SJCRH30 (cell line): ENCODE results near the gene ZBTB38. TPM values are rescaled to one million over a fixed set of nuclear protein-coding genes. Genes with fewer than 3 reads are reported as not detected.

Experiments
- DNase-seq, 2 experiments: peaks; one replicate each; pipeline ENCODE4 v3.0.0-alpha.2; 2015 to 2020
- H3K27ac ChIP-seq: fragments of 250-450 bp; sonication (Bioruptor Pico); 2 replicates; pipeline ENCODE4 v1.5.1; 2020; ENCODE audit warnings: mild to moderate bottlenecking, moderate library complexity
- H3K27me3 ChIP-seq: fragments of 250-450 bp; sonication (Bioruptor Pico); 2 replicates; pipeline ENCODE4 v1.5.1; 2020; ENCODE audit warnings: mild to moderate bottlenecking, moderate library complexity
- H3K36me3 ChIP-seq: fragments of 250-450 bp; sonication (Bioruptor Pico); 2 replicates; pipeline ENCODE4 v1.5.1; 2020; ENCODE audit warnings: mild to moderate bottlenecking, moderate library complexity
- H3K4me1 ChIP-seq: fragments of 250-450 bp; sonication (Bioruptor Pico); 2 replicates; pipeline ENCODE4 v1.5.1; 2020; ENCODE audit warnings: mild to moderate bottlenecking, moderate library complexity
- H3K4me3 ChIP-seq: fragments of 250-450 bp; sonication (Bioruptor Pico); 2 replicates; pipeline ENCODE4 v1.5.1; 2020; ENCODE audit warnings: mild to moderate bottlenecking, moderate library complexity
- H3K9me3 ChIP-seq: fragments of 250-450 bp; sonication (Bioruptor Pico); replicated peaks from 2 replicates; pipeline ENCODE4 v1.5.1; 2020; ENCODE audit warnings: mild to moderate bottlenecking, moderate library complexity
- total RNA-seq: library from RNA; depleted of rRNA; stranded (reverse); fragments of >200 nt; shearing (Covaris generic); gene quantifications from 2 replicates; pipeline ENCODE4 v1.2.3, GENCODE V29; 2014

ZBTB38 gene
- total RNA-seq, 1 experiment from 2014 or later: 36.1 TPM

- Histone ChIP-seq H3K4me3 (no peak overlapping the region), H3K27ac (no peak overlapping the region), H3K4me1 (peaks cover 7% of the 10 kb centered on the region; the same call in 1 of the 2 replicates), H3K36me3 (peaks cover 35% of the 10 kb centered on the region), H3K27me3 (no peaks in the 10 kb centered on the region), H3K9me3 (no peaks in the 10 kb centered on the region)
- DNase-seq: no peak
Measured at GRCh38 chr3:141392416-141392815, 24.1 kb downstream of the ZBTB38 start.

DNA sequence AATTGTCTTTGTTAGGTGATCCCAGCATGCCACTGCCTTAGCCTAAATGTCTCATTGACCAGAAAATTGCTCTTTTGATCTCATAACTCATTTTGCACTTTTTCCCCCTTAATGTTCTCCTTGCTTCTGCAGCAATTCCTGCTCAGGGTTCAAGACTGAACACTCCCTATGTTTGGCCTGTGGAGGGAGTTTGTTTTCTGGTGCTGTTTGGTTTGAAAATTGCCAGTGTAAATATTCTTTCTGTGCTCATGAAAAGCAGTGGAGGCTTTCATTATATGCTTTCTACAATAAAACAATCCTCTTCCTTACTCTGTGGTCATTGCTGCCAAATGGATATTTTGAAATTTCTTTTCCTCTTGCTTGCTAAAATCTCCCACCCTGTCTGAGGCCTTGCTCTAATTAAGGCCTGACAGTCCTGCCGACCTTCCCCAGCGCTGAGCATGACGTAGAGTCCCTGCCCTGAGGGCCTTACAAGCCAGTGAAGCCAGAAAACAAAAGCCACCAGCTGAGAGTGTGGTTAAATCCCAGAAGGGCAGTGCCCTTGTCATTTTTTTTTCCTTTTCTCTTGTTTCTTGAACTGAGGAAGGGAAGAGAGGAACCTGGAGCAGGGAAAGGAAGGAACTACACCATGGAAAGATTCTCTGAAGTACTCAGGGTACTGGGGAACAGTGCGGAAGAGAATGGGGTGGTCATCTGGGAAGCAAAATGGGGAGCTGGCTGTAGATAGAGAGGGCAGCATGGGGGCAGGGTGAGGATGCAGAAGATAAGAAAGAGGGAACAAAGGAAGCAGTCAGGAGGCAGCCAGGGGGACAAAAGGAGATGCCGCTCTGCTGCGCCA lies 24.8 kb downstream of the ZBTB38 start:
- Histone ChIP-seq H3K36me3 (peaks cover 35% of the 10 kb centered on the region), H3K27ac (no peak overlapping the region), H3K27me3 (no peaks in the 10 kb centered on the region), H3K4me3 (no peak overlapping the region), H3K4me1 (peaks cover 7% of the 10 kb centered on the region; the same call in 1 of the 2 replicates), H3K9me3 (no peaks in the 10 kb centered on the region)
- peak; percentile 32 to 64 for DNase-seq

DNA sequence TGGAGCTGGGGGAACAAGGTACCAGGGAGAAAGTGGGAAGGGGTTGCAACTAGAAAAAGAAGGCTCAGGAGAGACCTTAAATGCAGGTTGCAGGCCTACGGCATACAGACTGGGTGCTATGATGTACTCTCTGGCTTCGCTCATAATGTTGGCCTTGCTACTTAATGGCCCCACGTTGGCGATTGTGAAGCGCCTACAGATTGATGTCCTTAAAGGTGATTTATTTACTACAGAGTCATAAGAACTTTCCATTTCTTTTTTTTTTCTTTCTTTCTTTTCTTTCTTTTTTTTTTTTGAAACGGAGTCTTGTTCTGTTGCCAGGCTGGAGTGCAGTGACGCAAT lies 25.4 kb downstream of the ZBTB38 start:
- Histone ChIP-seq H3K4me3 (no peak overlapping the region), H3K4me1 (peaks cover 7% of the 10 kb centered on the region; the same call in 1 of the 2 replicates), H3K27me3 (no peaks in the 10 kb centered on the region), H3K36me3 (peaks cover 35% of the 10 kb centered on the region), H3K9me3 (no peaks in the 10 kb centered on the region), H3K27ac (no peak overlapping the region)
- no peak for DNase-seq

DNA sequence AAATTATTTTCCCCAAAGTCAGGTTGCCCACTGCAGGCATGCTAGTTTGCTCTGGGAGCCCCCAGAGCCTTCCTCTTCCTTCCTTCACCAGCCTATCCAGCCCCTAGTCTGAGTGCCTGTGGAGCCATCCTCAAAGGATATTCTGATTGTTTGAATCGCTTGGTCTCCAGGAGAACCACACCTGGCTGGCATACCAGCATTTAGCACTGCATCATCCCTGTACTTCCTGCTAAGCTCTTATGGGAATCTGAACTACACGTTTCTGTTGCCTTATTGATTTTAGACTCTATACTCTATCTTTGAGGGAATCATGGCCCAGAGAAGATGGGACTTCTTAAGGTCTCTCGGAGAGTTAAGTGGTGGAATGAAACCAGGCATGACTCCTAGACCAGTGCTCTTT lies 26.3 kb downstream of the ZBTB38 start:
- Histone ChIP-seq H3K27me3 (no peaks in the 10 kb centered on the region), H3K36me3 (peaks cover 35% of the 10 kb centered on the region), H3K4me3 (no peak overlapping the region), H3K27ac (no peak overlapping the region), H3K4me1 (peaks cover 7% of the 10 kb centered on the region; the same call in 1 of the 2 replicates), H3K9me3 (no peaks in the 10 kb centered on the region)
- no peak for DNase-seq

DNA sequence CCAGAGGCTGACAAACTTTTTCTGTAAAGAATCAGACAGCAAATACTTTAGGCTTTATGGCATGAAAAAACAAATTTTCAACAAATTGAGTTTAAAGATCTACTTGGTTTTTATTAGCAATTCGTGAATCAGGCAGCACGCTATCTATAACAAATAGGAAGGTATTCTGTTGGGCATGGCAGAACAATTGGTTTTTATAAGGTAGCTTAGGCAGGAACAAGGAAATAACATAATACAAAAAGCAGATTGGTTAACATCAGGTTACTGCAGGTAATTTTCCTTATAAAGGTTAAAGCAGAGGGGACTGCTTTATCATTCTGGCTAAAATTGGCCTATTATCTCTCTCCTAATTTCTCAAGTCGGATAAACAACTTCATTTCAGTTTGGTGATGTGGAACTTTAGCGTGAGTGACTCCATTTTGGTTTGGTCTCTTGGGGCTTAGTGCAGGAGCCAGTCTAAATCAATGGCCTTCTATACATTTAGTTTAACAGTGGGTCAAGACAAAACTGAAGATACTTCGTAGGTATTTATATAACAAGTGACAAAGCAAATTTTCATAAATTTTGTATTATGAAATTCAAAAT lies 26.8 kb downstream of the ZBTB38 start:
- Histone ChIP-seq H3K9me3 (no peaks in the 10 kb centered on the region), H3K36me3 (peaks cover 35% of the 10 kb centered on the region), H3K4me3 (no peak overlapping the region), H3K27ac (no peak overlapping the region), H3K27me3 (no peaks in the 10 kb centered on the region), H3K4me1 (peaks cover 7% of the 10 kb centered on the region; the same call in 1 of the 2 replicates)
- DNase-seq: no peak

DNA sequence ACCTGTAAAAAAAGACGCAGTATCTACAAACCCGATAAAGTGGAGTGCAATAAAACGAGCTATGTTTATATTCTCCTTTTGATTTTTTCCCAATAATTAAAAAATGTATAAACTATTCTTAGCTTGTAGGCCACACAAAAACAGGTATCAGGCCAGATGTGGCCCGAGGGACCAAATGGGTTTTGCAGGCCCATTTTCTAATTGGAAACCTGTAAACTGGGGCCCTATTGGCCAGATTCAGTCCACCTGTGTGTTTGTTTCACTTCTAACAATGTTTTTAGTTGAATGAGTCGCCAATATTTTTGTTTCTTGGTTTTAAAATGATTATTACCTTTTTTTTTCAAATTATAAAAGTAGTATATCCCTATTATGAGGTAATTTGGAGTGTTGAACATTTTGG lies 29.7 kb downstream of the ZBTB38 start:
- no peak for DNase-seq

DNA sequence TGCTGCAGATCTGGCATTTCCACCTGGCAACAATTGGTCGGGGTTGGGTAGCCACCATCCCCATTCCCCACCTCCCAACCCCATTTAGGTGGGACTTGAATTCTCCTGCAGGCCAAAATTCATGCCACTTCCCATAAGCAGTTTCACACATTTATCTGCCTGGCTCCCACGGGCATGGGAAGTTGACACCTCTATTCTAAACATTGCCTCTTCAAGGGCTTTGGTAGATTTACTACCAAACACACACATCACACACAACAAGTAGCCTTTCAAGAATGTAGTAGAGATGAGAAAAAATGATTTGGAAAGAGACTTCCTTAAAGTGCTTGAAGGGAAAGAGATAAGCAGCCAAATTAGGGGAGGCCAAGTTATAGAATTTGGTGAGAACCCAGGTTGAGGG lies 30.9 kb downstream of the ZBTB38 start:
- Histone ChIP-seq H3K27ac (no peak overlapping the region), H3K4me1 (no peaks in the 10 kb centered on the region), H3K4me3 (no peak overlapping the region), H3K9me3 (no peaks in the 10 kb centered on the region), H3K27me3 (no peaks in the 10 kb centered on the region), H3K36me3 (peaks cover 33% of the 10 kb centered on the region)
- peak in 1 of 2 experiments; percentile 21 for DNase-seq

More for the DNA sequence above, 29.7 kb downstream of the ZBTB38 start:
- H3K36me3 ChIP-seq: peaks cover 29% of the 10 kb centered on the region
- H3K4me1 ChIP-seq: peaks cover 4% of the 10 kb centered on the region; the same call in 1 of the 2 replicates
- no peaks in the 10 kb centered on the region for H3K9me3 ChIP-seq
- H3K4me3 ChIP-seq: no peak overlapping the region
- no peaks in the 10 kb centered on the region for H3K27me3 ChIP-seq
- H3K27ac ChIP-seq: no peak overlapping the region

DNA sequence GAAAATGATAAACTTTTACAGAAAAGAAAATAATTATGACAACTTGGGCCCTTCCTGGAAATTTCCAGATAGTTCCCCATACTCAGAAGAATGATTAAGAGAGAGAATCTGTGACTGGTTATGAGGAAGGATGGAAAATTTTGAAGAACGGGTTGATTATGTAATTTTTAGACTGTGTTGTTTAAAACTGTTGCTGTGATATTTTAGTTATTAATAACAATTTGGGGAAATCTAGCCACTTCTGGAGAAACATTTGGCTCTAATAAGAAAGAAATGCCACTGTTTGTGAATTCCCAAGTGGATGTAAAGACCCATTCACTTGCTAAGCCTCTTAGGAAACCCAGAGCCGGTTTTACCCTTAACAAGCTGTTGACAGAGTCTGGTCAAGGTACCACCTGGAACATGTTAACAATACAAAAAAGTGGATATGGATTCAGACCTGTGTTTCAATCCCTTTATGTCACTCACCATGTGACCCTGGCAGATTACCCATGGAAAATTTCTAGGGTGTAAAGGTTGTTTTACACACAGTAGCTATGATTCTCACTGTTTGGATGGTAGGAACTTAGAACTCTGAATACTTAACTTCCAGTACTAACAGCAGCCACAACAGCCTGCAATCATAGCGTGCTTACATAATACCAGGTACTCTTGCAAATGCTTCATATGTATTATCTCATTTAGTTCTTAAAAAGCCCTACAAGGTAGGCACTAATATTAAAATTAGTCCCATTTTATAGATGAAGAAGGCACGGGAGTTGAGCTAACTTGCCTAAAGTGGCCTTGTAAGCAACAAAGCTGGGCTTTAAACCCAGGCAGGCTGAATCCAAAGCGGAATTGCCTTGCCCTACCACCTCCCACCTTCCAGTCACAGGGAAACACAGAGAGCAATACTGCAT lies 32.0 kb downstream of the ZBTB38 start:
- Histone ChIP-seq H3K4me1 (no peaks in the 10 kb centered on the region), H3K27me3 (no peaks in the 10 kb centered on the region), H3K4me3 (no peak overlapping the region), H3K36me3 (peaks cover 31% of the 10 kb centered on the region), H3K9me3 (no peaks in the 10 kb centered on the region), H3K27ac (no peak overlapping the region)
- no peak for DNase-seq

- Histone ChIP-seq H3K9me3 (no peaks in the 10 kb centered on the region), H3K36me3 (peaks cover 31% of the 10 kb centered on the region), H3K4me1 (no peaks in the 10 kb centered on the region), H3K27me3 (no peaks in the 10 kb centered on the region), H3K27ac (no peak overlapping the region), H3K4me3 (no peak overlapping the region)
- no peak for DNase-seq
Measured at GRCh38 chr3:141401095-141401494, 32.8 kb downstream of the ZBTB38 start.

GRCh38 chr3:141401573-141402475 lies 33.5 kb downstream of the ZBTB38 start:
- H3K27me3 ChIP-seq: no peaks in the 10 kb centered on the region
- peak; percentile 26 to 40 for DNase-seq
- H3K4me3 ChIP-seq: peak overlapping the region; percentile 71
- H3K9me3 ChIP-seq: no peaks in the 10 kb centered on the region
- H3K36me3 ChIP-seq: peaks cover 24% of the 10 kb centered on the region
- peak overlapping the region; percentile 52 for H3K27ac ChIP-seq
- no peaks in the 10 kb centered on the region for H3K4me1 ChIP-seq

GRCh38 chr3:141402476-141403171 lies 34.3 kb downstream of the ZBTB38 start:
- H3K36me3 ChIP-seq: peaks cover 16% of the 10 kb centered on the region
- DNase-seq: peak; percentile 50 to 51
- no peaks in the 10 kb centered on the region for H3K27me3 ChIP-seq
- H3K9me3 ChIP-seq: no peaks in the 10 kb centered on the region
- H3K27ac ChIP-seq: no peak overlapping the region; the same call in 1 of the 2 replicates
- H3K4me3 ChIP-seq: peak overlapping the region; percentile 71
- no peaks in the 10 kb centered on the region for H3K4me1 ChIP-seq

GRCh38 chr3:141403576-141403975 lies 35.3 kb downstream of the ZBTB38 start:
- no peaks in the 10 kb centered on the region for H3K27me3 ChIP-seq

DNA sequence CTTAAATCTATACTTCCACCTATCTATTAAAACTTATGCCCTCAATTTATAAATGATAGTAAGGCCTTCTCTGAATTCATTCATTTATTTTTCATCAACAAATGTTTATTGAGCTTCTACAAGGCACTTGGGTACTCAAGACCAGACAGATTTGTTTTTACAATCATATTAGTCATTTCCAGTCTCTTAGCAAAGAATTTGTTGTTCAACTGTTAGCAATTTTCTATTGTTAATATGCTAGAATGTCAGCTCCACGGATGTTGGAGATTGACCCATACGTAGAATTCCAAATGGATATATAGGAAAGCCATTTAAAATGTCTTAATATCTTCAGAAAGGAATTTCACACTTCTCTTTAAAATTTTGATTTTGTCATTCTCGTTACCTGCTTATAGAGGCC lies 36.7 kb downstream of the ZBTB38 start:
- no peaks in the 10 kb centered on the region for H3K4me1 ChIP-seq
- H3K27ac ChIP-seq: no peak overlapping the region
- DNase-seq: no peak

More at GRCh38 chr3:141403576-141403975, 35.3 kb downstream of the ZBTB38 start:
- H3K9me3 ChIP-seq: no peaks in the 10 kb centered on the region
- H3K27ac ChIP-seq: no peak overlapping the region
- no peak overlapping the region for H3K4me3 ChIP-seq
- peaks cover 13% of the 10 kb centered on the region for H3K36me3 ChIP-seq
- no peak for DNase-seq
- H3K4me1 ChIP-seq: no peaks in the 10 kb centered on the region

More for the DNA sequence above, 36.7 kb downstream of the ZBTB38 start:
- no peaks in the 10 kb centered on the region for H3K9me3 ChIP-seq
- no peak overlapping the region for H3K4me3 ChIP-seq
- peaks cover 13% of the 10 kb centered on the region for H3K36me3 ChIP-seq
- H3K27me3 ChIP-seq: no peaks in the 10 kb centered on the region
